HG03135 (cell line): ENCODE results near the gene U2AF2.
A peak's percentile ranks its signal among the peaks of the same experiment; 100 is the strongest.

Experiments
- ATAC-seq: cut with Tn5 transposase; IDR thresholded peaks from one replicate; pipeline ENCODE4 v1.9.1; 2021; ENCODE audit warnings: mild to moderate bottlenecking, moderate library complexity; ENCODE audit not compliant: unreplicated experiment

Gene U2AF2

DNA sequence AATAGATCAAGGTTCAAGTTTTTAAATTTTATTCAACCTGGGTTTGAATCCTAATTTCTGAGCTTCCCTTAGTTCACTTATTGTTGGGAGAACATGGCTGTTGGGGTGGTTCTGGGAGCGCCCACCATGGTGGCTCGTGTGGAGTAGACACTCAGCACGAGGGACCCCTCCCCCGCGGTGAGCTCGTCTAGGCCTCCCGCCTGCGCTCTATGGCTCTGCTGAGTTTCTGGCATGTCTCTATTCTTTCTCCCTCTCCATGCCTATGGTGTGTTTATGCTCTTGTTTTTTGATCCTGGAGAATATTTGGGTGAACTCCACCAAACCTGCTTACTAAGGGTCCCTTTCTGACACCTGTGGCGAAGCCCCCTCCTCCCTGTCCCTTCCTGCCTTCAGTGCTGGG, 18.6 kb downstream of the U2AF2 start:
- ATAC-seq = no peak

DNA sequence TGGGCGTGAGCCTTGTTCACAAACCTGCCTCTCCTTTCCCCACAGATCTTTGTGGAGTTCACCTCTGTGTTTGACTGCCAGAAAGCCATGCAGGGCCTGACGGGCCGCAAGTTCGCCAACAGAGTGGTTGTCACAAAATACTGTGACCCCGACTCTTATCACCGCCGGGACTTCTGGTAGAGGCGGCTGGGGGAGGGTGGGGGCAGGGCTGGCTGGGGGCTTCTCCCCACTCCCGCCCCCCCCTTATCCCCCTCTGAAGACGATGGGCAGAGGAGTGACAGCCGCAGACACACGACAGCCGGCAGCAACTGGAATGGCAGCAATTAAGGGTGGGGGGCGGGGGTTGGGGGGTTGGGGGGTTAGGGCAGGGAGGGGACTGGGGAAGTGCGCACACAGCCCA, 19.1 kb downstream of the U2AF2 start:
- ATAC-seq = no peak

- ATAC-seq = no peak
Observed at GRCh38 chr19:55674459-55674840, 19.6 kb downstream of the U2AF2 start.

DNA sequence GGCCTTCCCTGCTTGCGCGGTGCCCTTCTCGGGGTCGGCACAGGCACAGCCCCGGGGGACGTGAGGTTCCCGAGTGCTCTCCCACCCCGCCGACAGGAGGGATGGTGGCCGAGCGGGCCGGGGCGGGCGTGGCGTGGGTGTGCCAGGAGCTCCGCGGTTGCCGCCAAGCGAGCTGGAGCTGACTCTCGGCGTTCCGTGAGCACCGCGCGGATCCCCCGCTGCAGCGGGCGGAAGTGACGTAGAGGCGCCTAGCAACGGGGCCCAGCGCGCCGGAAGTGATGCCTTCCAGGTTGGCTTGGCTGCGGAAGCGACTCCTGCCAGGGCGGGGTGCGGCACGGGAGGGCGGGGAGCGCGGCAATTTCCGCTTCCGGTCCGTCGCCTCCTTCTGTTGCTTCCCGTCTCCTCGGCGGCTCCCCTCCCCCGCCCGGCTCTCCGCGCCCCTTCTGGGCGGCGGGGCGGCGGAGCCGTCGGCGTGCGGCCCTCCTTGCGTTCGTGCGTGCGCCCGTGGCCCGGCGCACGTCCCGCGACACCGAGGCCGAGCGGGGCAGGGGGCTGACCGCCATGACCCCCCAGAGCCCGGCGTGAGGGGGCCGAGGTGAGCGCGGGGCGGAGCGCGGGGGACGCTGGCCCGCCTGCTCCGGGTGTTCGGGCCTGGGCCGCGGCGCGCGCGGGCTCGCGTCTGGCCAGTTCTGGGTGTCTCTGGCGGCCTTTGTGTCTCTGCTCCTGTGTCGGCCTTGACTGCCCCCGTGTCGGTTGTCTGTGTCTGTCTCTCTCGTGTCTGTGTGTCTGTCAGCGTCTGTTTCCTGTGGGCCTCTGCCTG, 20.2 kb downstream of the U2AF2 start, which contains the start of gene EPN1:
EPN1 (plus strand) TSS at position 386 of the 820 bp plus-strand sequence. CDS start 3,402 bp downstream, outside the sequence.
- peak; percentile 61 for ATAC-seq

GRCh38 chr19:55675661-55676354, 21.0 kb downstream of the U2AF2 start:
- ATAC-seq = no peak

DNA sequence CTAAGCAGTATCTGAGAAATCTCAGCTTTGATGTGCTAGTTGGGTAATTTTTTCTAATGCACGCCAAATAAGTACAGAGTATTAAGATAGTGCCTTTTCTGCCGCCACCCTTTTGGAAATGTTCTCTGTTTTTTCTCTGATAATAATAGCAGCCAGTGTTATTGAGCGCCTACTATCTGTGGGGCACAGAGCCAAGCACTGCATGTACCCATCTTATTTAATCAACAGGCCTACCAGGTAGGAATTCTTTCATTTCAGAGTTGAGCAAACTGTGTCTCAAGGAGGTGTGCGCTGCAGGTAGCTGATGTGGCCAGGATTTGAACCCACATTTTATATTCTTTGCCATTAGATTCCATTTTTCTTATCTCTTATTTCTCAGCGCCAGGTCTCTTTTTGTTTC, 21.5 kb downstream of the U2AF2 start:
- ATAC-seq = no peak

GRCh38 chr19:55676889-55677505, 22.2 kb downstream of the U2AF2 start:
- no peak for ATAC-seq

- ATAC-seq = no peak
Observed at GRCh38 chr19:55677572-55678028, 22.8 kb downstream of the U2AF2 start.

DNA sequence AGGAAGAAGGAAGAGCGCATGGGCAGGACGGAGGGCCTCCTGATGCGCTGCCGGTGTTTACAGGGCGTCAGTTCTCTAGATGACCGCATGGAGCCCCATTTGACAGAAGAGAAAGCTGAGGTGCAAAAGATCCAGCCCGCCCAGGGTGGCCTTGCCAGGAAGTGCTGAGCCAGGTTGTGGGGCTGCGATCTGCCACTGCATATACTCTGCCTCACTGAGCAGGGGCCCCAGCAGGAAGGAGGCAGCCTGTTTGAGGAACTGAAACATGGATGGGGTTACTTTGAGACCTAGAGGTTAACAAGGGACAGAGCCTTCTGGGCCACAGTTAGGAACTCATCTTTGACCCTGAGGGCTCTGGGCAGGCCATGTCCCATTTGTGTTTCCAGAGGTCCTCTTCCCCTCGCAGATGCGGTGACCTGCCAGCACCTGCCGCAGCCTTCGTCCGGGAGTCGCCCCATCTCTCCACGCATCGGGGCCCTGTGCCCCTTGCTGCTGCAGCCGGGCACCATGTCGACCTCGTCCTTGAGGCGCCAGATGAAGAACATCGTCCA, 23.4 kb downstream of the U2AF2 start:
- peak; percentile 68 for ATAC-seq

- ATAC-seq = no peak
Observed at GRCh38 chr19:55679343-55680257, 24.8 kb downstream of the U2AF2 start.

GRCh38 chr19:55680339-55681130, 25.7 kb downstream of the U2AF2 start:
- ATAC-seq = no peak

- no peak for ATAC-seq
Observed at GRCh38 chr19:55681131-55682092, 26.6 kb downstream of the U2AF2 start.

GRCh38 chr19:55683449-55684261, 28.8 kb downstream of the U2AF2 start:
- ATAC-seq = no peak

DNA sequence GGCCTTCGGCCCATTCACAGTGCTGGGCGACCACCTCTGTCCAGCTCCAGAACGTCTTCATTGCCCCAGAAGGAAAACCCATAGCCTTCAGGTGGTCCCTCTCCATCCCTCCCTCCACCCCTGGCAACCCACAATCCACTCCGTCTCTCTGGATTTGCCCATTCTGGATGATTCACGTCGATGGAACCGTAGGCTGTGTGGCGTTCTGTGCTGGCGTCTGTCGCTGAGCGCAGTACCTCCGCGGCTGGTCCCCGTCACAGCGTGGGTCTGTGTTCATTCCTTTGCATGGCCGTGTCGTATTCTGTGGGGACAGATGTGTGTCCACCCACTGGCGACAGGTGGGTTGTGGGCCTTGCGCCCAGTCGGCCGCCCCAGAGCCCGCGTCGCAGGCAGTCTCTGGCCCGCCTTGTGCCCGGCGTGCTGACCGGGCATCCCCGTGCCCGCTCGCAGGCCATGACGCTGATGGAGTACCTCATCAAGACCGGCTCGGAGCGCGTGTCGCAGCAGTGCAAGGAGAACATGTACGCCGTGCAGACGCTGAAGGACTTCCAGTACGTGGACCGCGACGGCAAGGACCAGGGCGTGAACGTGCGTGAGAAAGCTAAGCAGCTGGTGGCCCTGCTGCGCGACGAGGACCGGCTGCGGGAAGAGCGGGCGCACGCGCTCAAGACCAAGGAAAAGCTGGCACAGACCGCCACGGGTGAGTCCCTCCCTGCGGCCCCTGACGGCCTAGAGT, 30.3 kb downstream of the U2AF2 start:
- no peak for ATAC-seq

GRCh38 chr19:55685776-55686175, 30.9 kb downstream of the U2AF2 start:
- ATAC-seq = no peak

DNA sequence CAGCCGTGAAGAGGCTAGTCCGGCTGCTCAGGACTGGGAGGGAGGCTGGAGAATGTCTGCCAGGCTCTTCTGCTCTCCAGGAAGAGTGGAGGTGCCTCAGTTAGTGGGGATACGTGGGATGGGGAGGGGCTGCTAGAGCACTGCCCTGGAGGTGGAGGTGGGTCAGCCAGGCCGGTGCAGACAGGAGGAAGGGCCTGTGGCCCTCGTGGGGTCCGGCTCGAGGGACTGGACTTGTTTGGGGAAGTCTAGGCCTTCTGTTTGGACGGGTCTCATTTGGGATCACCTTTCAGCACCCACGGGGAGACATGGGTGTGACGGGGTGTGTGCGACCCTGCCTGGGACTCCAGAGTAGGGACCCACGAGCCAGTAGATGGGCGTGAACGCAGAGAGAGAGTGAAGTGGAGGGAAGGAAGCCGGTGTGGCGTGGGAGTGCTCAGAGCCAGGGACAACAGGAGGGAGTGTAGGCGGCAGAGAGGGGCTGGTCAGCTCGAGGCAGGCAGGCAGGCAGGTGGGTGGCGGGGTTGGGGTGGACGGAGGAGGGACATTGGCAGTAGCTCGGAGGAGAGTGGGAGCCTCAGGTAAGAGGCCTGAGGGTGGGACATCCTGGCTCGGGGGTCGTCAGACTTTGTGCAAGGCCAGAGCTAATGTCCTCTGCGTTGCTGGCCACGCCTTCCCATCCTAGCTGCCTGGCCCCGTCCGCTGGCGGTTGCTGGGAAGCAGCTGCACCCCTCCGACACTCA, 31.6 kb downstream of the U2AF2 start:
- ATAC-seq = no peak
